IPS-20b (cell line): ENCODE measurements around the gene APOBEC3H.

Experiments
- H3K27ac ChIP-seq: one replicate; pipeline ENCODE4 v1.5.1; 2013; ENCODE audit warnings: low read length
- H3K27me3 ChIP-seq: 2 replicates; pipeline ENCODE4 v1.6.1; 2013; ENCODE audit warnings: mild to moderate bottlenecking, low read length, inconsistent platforms; ENCODE audit not compliant: insufficient read depth
- H3K36me3 ChIP-seq: 2 replicates; pipeline ENCODE4 v1.6.1; 2013; ENCODE audit warnings: low read depth, mild to moderate bottlenecking, inconsistent platforms, low read length, moderate library complexity; ENCODE audit not compliant: insufficient read depth
- H3K4me1 ChIP-seq: 2 replicates; pipeline ENCODE4 v1.6.1; 2013; ENCODE audit warnings: mild to moderate bottlenecking, control low read depth, inconsistent platforms, low read length, moderate library complexity; ENCODE audit not compliant: insufficient read depth
- H3K4me3 ChIP-seq: 2 replicates; pipeline ENCODE4 v1.5.1; 2013; ENCODE audit warnings: mild to moderate bottlenecking, low read length, inconsistent platforms
- H3K9ac ChIP-seq: 2 replicates; pipeline ENCODE4 v1.6.1; 2013; ENCODE audit warnings: low read depth, mild to moderate bottlenecking, inconsistent platforms, low read length, moderate library complexity
- H3K9me3 ChIP-seq: 2 replicates; pipeline ENCODE4 v1.6.1; 2013; ENCODE audit warnings: mild to moderate bottlenecking, low read depth, low read length, inconsistent platforms; ENCODE audit not compliant: insufficient read depth

APOBEC3H gene

DNA sequence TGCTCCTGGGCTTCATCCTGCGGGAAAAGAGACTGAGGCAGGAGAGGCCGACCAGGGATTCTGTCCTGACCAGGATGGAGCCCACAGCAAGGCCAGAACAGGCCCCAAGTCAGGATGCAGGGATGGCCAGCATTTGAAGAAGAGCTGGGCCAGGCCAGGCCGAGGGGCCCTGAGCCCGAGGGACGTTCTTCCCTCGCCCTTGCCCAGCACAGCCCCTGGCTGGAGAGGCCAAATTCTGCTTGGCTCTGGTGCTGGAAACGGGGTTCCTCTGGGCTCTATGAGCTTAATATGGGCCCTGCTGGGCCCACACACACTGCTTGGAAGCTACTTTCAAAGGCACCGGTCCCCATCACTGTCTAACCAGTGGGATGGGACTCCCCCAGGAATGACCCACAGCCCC is 12.4 kb upstream of the APOBEC3H start:
- H3K27ac ChIP-seq, result no peak overlapping the region
- H3K4me3 ChIP-seq, result no peak overlapping the region
- H3K9ac ChIP-seq, result no peak overlapping the region
- no peaks in the 10 kb centered on the region for H3K36me3 ChIP-seq
- no peaks in the 10 kb centered on the region for H3K9me3 ChIP-seq
- no peaks in the 10 kb centered on the region; the same call in 1 of the 2 replicates for H3K4me1 ChIP-seq
- H3K27me3 ChIP-seq, result no peaks in the 10 kb centered on the region

DNA sequence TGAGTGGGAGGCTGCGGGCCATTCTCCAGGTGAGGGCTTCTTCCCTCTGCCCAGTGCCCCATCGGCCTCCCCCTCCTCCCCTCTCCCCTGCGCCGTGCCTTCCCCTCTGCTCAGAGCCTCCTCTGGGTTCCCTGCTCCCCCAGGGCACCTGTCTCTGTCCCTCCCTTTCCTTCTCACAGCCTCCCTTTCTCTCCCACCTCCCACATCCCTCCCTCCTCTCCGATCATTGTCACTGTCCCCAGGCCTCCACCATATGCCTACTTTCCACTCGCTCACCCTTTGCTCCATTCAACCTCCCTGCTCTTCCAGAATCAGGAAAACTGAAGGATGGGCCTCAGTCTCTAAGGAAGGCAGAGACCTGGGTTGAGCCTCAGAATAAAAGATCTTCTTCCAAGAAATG is 9.9 kb upstream of the APOBEC3H start:
- no peak overlapping the region for H3K27ac ChIP-seq
- H3K4me3 ChIP-seq, result no peak overlapping the region
- no peak overlapping the region for H3K9ac ChIP-seq
- H3K36me3 ChIP-seq, result no peaks in the 10 kb centered on the region
- H3K27me3 ChIP-seq, result no peaks in the 10 kb centered on the region
- no peaks in the 10 kb centered on the region for H3K9me3 ChIP-seq
- no peaks in the 10 kb centered on the region; the same call in 1 of the 2 replicates for H3K4me1 ChIP-seq

DNA sequence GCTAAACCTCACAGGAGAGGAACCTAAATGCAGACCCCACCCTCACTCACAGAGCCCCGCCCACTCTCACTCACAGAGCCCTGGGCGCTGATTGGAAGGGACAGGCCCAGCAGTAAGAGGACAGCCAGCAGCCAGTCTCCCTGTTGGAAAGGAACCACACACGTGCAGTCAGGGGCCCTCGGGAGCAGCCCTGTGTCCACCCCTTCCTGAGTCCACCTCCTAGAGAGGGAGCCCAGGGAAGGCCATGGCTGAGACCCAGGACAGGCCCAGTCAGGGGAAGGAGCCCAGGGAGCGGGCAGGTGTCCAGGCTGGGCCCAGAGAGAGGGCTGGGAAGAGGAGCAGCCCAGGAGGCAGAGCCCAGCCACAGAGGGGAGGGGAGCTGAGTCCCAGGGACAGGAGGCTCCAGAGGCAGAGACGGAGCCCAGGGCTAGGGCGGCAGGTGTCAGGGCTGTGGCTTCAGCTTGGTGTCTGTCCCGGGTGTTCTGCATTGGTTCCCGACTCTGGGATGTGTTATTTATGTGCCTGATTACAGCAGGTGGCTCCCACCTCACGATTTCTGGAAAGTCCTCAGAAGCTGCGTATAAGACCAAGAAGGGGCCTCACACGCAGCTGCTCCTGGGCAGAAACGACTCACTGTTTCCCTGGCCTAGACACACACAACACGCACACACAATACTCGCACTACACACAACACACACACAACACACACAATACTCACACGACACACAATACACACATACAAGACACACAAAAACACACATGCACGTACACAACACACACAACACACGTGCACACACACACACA is 9.0 kb upstream of the APOBEC3H start:
- Histone ChIP-seq H3K9me3 (no peaks in the 10 kb centered on the region), H3K4me1 (no peaks in the 10 kb centered on the region; the same call in 1 of the 2 replicates), H3K36me3 (no peaks in the 10 kb centered on the region), H3K27ac (no peak overlapping the region), H3K4me3 (no peak overlapping the region), H3K9ac (no peak overlapping the region), H3K27me3 (no peaks in the 10 kb centered on the region)

DNA sequence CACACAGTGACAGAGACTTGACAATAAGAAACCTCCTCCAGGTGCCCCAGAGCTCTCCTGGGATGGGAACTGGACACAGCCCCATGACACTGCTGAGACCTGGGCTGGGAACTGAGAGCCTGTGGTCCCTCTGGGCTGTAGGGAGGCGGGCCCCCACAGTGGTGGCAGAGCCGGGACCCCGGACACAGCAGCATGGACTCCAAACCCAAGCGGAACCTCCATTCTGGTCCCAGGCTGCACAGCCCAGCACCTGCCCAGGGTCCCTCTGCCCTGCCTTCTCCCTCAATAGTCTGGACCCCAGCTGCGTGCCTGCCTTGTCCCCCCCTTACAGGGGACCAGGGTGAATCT is 8.4 kb upstream of the APOBEC3H start:
- H3K4me1 ChIP-seq, result no peaks in the 10 kb centered on the region; the same call in 1 of the 2 replicates
- no peaks in the 10 kb centered on the region for H3K9me3 ChIP-seq
- H3K4me3 ChIP-seq, result no peak overlapping the region
- no peak overlapping the region for H3K27ac ChIP-seq
- H3K36me3 ChIP-seq, result no peaks in the 10 kb centered on the region
- no peak overlapping the region for H3K9ac ChIP-seq
- no peaks in the 10 kb centered on the region for H3K27me3 ChIP-seq

DNA sequence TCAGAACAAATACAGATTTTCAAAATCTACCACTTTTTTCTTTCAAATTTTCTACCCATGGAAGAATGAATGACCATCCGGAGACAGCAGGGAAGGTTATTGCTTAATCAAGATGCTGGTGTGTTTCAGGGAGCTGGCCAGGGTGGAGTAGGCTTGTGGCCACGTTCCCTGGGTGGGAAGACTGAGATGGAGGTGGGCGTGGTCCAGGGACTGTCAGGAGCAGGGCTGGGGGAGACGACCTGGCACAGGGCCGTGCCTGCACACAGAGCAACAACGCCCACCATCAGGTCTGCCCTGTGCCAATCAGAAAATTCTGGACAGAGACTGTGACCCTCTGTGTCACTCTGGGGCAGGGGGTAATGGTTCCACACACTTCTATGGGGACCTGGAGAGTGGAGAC is 7.1 kb upstream of the APOBEC3H start:
- Histone ChIP-seq H3K9me3 (no peaks in the 10 kb centered on the region), H3K36me3 (no peaks in the 10 kb centered on the region), H3K4me3 (no peak overlapping the region), H3K9ac (no peak overlapping the region), H3K4me1 (no peaks in the 10 kb centered on the region; the same call in 1 of the 2 replicates), H3K27me3 (no peaks in the 10 kb centered on the region), H3K27ac (no peak overlapping the region)

DNA sequence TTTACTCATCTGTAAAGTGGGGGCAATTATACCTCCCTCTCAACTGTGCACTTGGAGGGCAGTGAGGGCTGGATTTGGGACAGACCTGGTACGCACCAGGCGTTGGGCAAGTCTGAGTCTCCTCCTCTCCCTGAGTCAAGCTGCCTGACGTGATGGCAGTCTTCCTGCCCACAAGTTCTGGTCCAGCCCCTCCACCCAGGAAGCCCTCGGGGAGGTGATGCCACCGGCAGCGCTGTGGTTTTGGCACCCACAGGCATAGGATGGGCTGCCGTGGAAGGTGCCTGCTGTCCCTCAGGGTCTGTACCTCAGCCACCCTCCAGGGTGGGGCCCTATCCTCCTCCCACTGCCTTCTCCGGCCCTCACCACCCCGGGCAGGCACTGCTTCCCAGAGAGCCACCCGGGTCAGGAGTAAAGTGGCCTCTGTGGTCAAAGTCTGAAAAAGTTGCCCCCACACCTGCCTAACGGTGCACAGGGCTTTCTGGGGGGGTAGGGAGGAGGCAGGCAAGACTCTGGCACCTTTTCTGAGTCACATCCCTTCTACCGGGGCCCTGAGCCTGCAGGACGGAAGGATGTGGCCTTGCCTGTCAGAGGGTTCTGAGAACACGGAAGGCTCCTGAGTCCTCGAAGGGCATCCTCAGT is 6.5 kb upstream of the APOBEC3H start:
- Histone ChIP-seq H3K4me1 (no peaks in the 10 kb centered on the region; the same call in 1 of the 2 replicates), H3K9ac (no peak overlapping the region), H3K36me3 (no peaks in the 10 kb centered on the region), H3K27ac (no peak overlapping the region), H3K27me3 (no peaks in the 10 kb centered on the region), H3K4me3 (no peak overlapping the region), H3K9me3 (no peaks in the 10 kb centered on the region)

DNA sequence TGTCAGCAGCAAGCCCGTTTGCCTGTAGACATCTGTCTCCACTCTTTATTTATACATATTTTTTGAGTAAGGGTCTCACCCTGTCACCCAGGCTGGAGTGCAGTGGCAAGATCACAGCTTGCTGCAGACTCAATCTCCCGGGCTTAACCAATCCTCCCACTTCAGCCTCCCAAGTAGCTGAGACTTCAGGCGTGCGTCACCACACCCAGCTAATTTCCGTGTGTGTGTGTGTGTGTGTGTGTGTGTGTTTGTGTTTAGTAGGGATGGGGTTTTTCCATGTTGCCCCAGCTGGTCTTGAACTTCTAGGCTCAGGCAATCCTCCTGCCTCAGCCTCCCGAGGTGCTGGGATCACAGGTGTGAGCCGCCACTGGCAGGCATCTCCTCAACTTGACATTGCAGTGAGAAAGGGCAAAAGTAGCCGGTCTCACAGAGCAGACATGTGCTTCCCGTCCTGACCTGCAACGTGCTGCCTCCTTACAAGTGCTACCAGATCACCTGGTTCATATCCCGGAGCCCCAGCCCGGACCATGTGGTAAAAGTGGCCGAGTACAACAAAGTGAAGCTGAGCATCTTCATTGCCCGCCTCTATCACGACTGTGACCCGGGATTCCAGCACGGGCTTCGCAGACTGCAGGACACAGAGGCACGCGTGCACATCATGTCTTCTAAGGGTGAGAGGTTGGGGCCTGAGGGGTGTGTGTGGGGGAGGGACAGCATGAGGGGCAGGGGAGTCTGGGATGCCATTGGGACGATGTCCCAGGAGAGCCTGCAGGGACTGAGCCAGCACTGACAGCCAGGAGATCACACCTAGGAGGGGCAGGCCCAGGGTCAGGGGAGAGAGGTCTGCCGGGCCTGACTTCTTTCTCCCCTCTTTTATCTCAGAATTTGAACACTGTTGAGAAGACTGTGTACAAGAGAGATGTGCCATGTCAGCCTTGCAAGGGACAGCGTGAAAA is 5.6 kb upstream of the APOBEC3H start:
- Histone ChIP-seq H3K27me3 (no peaks in the 10 kb centered on the region), H3K36me3 (no peaks in the 10 kb centered on the region), H3K4me3 (no peak overlapping the region), H3K27ac (no peak overlapping the region), H3K9ac (no peak overlapping the region), H3K4me1 (no peaks in the 10 kb centered on the region; the same call in 1 of the 2 replicates), H3K9me3 (no peaks in the 10 kb centered on the region)

DNA sequence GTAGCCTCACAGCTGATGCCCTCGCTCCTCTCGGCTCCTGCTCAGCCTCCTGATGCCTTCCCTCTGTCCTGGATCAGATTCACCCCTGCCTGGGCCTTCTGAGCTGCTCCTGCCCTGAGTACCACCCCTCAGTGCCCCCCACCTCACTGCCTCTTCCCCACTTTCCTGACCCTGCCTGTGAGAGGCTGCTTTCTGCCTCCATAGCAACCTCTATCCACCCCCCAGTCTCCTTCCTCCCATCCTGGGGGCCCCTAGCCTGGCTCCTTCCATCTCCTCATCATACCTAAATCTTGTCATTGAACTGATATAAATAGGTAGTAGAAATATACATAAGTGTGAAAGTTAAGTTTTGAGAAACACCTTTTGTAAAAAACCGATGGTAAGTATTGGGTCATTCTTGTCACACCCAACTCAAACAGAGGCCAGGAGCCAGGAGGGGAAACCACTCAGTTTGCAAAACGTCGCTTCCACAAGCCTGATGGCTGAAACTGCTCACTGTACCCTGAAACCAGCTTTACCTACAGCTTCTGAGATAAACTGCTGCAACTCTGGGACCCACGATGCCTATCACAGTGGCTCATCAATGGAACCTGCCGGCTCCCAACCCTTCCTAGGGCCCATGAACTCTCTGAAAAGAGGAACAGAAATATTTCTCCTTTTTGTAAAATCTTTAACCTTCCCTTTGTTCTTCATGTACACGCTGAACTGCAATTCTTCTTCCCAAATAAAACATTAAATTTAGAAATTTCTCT is 4.8 kb upstream of the APOBEC3H start:
- Histone ChIP-seq H3K27me3 (no peaks in the 10 kb centered on the region), H3K9me3 (no peaks in the 10 kb centered on the region), H3K36me3 (no peaks in the 10 kb centered on the region), H3K27ac (no peak overlapping the region), H3K9ac (no peak overlapping the region), H3K4me1 (peaks cover 3% of the 10 kb centered on the region; the same call in 1 of the 2 replicates), H3K4me3 (no peak overlapping the region)

DNA sequence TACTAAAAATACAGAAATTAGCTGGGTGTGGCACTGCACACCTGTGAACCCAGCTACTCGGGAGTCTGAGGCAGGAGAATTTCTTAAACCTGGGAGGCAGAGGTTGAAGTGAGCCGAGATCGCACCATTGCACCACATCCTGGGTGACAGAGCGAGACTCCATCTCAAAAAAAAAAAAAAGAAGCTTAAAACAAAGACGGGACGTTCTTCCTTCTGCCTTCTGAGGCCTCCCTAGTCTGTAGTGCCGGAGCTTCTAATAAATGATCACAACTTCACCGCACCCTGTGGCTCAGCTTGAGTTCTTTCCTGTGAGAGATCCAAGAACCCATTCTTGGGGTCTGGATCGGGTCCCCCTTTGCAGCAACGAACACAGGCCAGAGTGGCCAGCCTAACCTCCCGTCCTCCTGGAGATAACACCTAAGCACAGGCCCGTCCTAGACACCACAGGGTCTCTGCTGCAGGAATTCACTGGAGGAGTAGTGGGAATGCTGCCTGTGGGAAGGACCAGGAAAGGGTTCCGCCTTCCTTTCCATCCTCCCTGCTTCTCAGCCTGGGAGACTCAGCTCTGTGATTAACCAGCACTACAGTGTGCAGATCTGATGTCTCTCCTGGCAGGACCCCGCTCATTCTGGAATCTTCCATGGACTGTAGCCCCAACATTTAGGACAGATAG is 2.2 kb upstream of the APOBEC3H start:
- Histone ChIP-seq H3K9me3 (no peaks in the 10 kb centered on the region), H3K36me3 (no peaks in the 10 kb centered on the region), H3K4me1 (peaks cover 7% of the 10 kb centered on the region; the same call in 1 of the 2 replicates), H3K27me3 (no peaks in the 10 kb centered on the region), H3K9ac (no peak overlapping the region), H3K4me3 (no peak overlapping the region), H3K27ac (no peak overlapping the region)

DNA sequence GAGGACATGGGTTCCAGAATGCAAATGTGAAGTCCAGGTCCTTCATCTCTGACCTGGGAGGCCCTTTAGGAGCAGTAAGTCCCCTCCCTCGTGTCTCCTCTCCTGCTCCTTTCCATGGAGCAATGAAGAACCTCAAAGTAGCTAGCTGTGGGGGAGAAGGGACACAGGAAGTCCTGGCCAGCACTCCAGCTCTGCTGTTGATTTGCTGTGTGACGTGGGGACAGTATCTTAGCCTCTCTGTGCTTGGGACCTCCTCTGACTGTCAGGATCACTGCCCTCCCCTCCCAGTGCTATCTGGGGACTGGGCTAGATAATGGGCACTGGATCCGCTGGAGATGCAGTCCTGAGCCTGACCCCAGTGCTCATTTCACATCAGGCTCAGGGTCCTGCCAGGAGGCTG is 1.1 kb upstream of the APOBEC3H start:
- Histone ChIP-seq H3K27me3 (no peaks in the 10 kb centered on the region), H3K36me3 (no peaks in the 10 kb centered on the region), H3K27ac (no peak overlapping the region), H3K4me1 (peaks cover 7% of the 10 kb centered on the region; the same call in 1 of the 2 replicates), H3K9me3 (no peaks in the 10 kb centered on the region), H3K4me3 (no peak overlapping the region), H3K9ac (no peak overlapping the region)
